MM.1S (cell line): ENCODE data around the gene IL17C.

Source experiments
- CTCF ChIP-seq: fragments of 300-600 bp; sonication (generic); IDR thresholded peaks from 2 replicates; pipeline ENCODE4 v1.5.1; 2016; ENCODE audit warnings: antibody characterized with exemption, low read length, mixed read lengths
- EZH2 ChIP-seq: fragments of 300-600 bp; sonication (generic); optimal IDR thresholded peaks from 2 replicates; pipeline ENCODE3; 2017; ENCODE audit warnings: low read depth, mild to moderate bottlenecking, antibody characterized with exemption, low read length, mixed read lengths
- EZH2phosphoT487 ChIP-seq: fragments of 300-600 bp; sonication (generic); IDR thresholded peaks from 2 replicates; pipeline ENCODE4 v1.6.1; 2018; ENCODE audit warnings: antibody characterized with exemption, low read length

GRCh38 chr16:88629835-88630234 lies 8.5 kb upstream of the IL17C start:
- TF ChIP-seq CTCF: no peak
- no peak for TF ChIP-seq EZH2
- no peak for TF ChIP-seq EZH2phosphoT487
